ENCODE results near the gene HMX2. TPM values are rescaled to one million over a fixed set of nuclear protein-coding genes. Genes with fewer than 3 reads are reported as not detected.

Gene HMX2
- total RNA-seq, 1 experiment from 2014 or later = not detected

DNA sequence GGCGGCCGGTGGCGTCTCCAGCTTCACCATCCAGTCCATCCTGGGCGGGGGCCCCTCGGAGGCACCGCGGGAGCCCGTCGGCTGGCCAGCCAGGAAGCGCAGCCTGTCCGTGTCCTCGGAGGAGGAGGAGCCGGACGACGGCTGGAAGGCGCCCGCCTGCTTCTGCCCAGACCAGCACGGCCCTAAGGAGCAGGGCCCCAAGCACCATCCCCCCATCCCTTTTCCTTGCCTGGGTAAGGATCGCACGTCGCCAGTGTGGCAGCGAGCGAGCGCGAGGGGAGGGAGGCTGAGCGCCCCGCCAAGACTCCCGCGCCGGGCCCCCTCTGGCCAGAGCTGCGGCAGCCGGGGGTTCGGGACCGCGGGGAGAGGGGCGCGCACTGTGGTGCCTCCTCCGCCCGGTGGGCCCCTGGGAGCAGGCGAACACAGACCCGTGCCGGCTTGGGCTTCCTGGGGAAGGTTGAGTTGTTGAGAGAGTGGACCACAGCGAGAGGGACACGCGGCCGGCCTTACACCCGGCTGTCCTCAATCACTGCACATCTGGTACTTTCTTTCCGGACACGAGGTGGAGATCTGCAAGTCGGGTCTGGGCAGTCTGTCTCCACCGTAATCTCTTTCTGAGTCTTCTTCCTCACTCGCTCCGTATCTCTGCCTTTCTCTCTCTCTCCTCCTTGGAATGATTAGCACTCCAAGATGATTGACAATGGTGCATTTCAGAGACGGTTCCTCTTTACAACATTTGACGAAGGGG is 652 bp downstream of the HMX2 start:
- no peak overlapping the region for H3K9ac ChIP-seq (ENCODE audit: low read length)

DNA sequence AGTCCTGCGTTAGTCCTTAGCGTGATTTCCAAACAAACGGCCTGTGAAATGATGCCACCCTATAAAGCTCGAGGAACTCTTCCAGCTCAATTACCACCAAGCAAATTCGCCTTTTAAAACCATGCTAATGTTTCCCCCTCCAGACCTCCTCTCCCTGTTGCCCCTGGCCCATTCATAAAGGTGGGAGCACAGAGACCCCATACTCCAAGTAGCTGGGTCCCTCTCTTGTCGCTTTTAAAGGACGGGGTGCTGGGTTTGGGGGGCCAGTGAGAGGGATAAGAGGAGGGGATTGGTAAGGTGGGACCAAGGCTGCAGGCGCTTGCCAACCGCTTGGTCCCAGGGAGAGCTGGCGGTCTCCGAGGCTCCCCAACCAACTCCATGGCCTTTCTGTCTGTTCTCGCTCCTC is 1.2 kb downstream of the HMX2 start:
- Histone ChIP-seq H3K79me2 (ENCODE audit: low read length) (peaks cover under 1% of the 10 kb centered on the region), H2AFZ (ENCODE audit: low read length) (no peak overlapping the region), H3K27me3 (ENCODE audit: low read length) (no peaks in the 10 kb centered on the region), H3K4me2 (ENCODE audit: low read length) (no peak overlapping the region), H3K4me3 (ENCODE audit: low read length) (no peak overlapping the region), H3K36me3 (ENCODE audit: low read depth, low read length) (no peaks in the 10 kb centered on the region), H3F3A (ENCODE audit: low read length, unreplicated experiment) (no peaks in the 10 kb centered on the region), H3K27ac (ENCODE audit: low read length) (no peak overlapping the region), H3K9me2 (replicated peaks; ENCODE audit: low read length) (no peaks in the 10 kb centered on the region), H3K9me3 (ENCODE audit: low read length) (no peaks in the 10 kb centered on the region), H3K4me1 (ENCODE audit: insufficient read depth, low read length) (peaks cover 11% of the 10 kb centered on the region; the same call in 1 of the 2 replicates), H4K20me1 (ENCODE audit: low read length) (no peaks in the 10 kb centered on the region), H3K9ac (ENCODE audit: low read length) (no peak overlapping the region)
- BruUV-seq (replicated peaks) = no TSS peak
- TF ChIP-seq EZH2phosphoT487 (IDR thresholded peaks at IDR 0.05; ENCODE audit: borderline replicate concordance, low read length) (no peak), CTCF (conservative IDR thresholded peaks at IDR 0.05; ENCODE audit: low read depth, low read length) (no peak), EZH2 (IDR thresholded peaks at IDR 0.05; ENCODE audit: low read length, unreplicated experiment) (no peak)
- POLR2A ChIA-PET (ENCODE audit: unreplicated experiment) = no interaction called here
- DNase-seq (no peak), ATAC-seq (no peak)
- CTCF ChIA-PET = no interaction called here
- intact Hi-C loops (cut with micrococcal nuclease) = no loop called here

More for the DNA sequence above, 652 bp downstream of the HMX2 start:
- TF ChIP-seq CTCF (conservative IDR thresholded peaks at IDR 0.05; ENCODE audit: low read depth, low read length) (no peak), EZH2phosphoT487 (IDR thresholded peaks at IDR 0.05; ENCODE audit: borderline replicate concordance, low read length) (no peak), EZH2 (IDR thresholded peaks at IDR 0.05; ENCODE audit: low read length, unreplicated experiment) (no peak)
- no peaks in the 10 kb centered on the region for H3F3A ChIP-seq (ENCODE audit: low read length, unreplicated experiment)
- no peak overlapping the region for H3K27ac ChIP-seq (ENCODE audit: low read length)
- ChIA-PET CTCF (no interaction called here), POLR2A (ENCODE audit: unreplicated experiment) (no interaction called here)
- no peaks in the 10 kb centered on the region for H3K36me3 ChIP-seq (ENCODE audit: low read depth, low read length)
- ATAC-seq (no peak), DNase-seq (no peak)
- H3K27me3 ChIP-seq (ENCODE audit: low read length) = no peaks in the 10 kb centered on the region
- H3K4me3 ChIP-seq (ENCODE audit: low read length) = no peak overlapping the region
- H3K4me2 ChIP-seq (ENCODE audit: low read length) = no peak overlapping the region
- no peaks in the 10 kb centered on the region for H4K20me1 ChIP-seq (ENCODE audit: low read length)
- no peaks in the 10 kb centered on the region for H3K9me3 ChIP-seq (ENCODE audit: low read length)
- BruUV-seq (replicated peaks) = no TSS peak
- no peaks in the 10 kb centered on the region for H3K9me2 ChIP-seq (replicated peaks; ENCODE audit: low read length)
- no peaks in the 10 kb centered on the region for H3K79me2 ChIP-seq (ENCODE audit: low read length)
- intact Hi-C loops (cut with micrococcal nuclease) = no loop called here
- no peak overlapping the region for H2AFZ ChIP-seq (ENCODE audit: low read length)
- H3K4me1 ChIP-seq (ENCODE audit: insufficient read depth, low read length) = peaks cover 9% of the 10 kb centered on the region; the same call in 1 of the 2 replicates

DNA sequence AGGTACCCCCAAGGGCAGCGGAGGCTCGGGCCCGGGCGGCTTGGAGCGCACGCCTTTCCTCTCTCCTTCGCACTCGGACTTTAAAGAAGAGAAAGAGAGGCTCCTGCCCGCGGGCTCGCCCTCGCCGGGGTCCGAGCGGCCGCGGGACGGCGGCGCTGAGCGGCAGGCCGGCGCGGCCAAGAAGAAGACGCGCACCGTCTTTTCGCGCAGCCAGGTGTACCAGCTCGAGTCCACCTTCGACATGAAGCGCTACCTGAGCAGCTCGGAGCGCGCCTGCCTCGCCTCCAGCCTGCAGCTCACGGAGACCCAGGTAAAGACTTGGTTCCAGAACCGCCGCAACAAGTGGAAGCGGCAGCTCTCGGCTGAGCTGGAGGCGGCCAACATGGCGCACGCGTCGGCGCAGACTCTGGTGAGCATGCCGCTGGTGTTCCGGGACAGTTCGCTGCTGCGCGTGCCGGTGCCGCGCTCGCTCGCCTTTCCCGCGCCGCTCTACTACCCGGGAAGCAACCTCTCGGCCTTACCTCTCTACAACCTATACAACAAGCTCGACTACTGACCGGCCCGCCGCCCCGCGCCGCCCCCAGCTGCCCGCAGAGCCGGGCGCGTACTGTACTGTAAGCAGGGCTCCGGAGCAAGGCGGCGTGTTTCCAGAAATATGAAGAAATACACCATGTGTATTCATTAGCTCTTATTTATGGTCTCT is 1.8 kb downstream of the HMX2 start:
- Histone ChIP-seq H3K9ac (ENCODE audit: low read length) (no peak overlapping the region), H3K27ac (ENCODE audit: low read length) (no peak overlapping the region), H4K20me1 (ENCODE audit: low read length) (no peaks in the 10 kb centered on the region), H3K4me3 (ENCODE audit: low read length) (no peak overlapping the region), H3K79me2 (ENCODE audit: low read length) (peaks cover 6% of the 10 kb centered on the region), H3K9me3 (ENCODE audit: low read length) (no peaks in the 10 kb centered on the region), H3K4me2 (ENCODE audit: low read length) (no peak overlapping the region), H3K9me2 (replicated peaks; ENCODE audit: low read length) (no peaks in the 10 kb centered on the region), H3F3A (ENCODE audit: low read length, unreplicated experiment) (no peaks in the 10 kb centered on the region), H3K27me3 (ENCODE audit: low read length) (no peaks in the 10 kb centered on the region), H3K36me3 (ENCODE audit: low read depth, low read length) (no peaks in the 10 kb centered on the region), H3K4me1 (ENCODE audit: insufficient read depth, low read length) (peaks cover 6% of the 10 kb centered on the region; the same call in 1 of the 2 replicates), H2AFZ (ENCODE audit: low read length) (no peak overlapping the region)
- CTCF ChIA-PET = no interaction called here
- TF ChIP-seq EZH2 (IDR thresholded peaks at IDR 0.05; ENCODE audit: low read length, unreplicated experiment) (no peak), EZH2phosphoT487 (IDR thresholded peaks at IDR 0.05; ENCODE audit: borderline replicate concordance, low read length) (no peak), CTCF (conservative IDR thresholded peaks at IDR 0.05; ENCODE audit: low read depth, low read length) (no peak)
- POLR2A ChIA-PET (ENCODE audit: unreplicated experiment) = no interaction called here
- intact Hi-C loops (cut with micrococcal nuclease) = no loop called here
- DNase-seq = no peak
- BruUV-seq (replicated peaks) = no TSS peak
- no peak for ATAC-seq
